Measurements from ENCODE around the gene UGT2B28. TPM values are rescaled to one million over a fixed set of nuclear protein-coding genes. Genes with fewer than 3 reads are reported as not detected.
"Not testable (repeated sequence)": the region's sequence is repeated elsewhere in the genome, so short reads cannot be mapped to it uniquely, and the experiment has no call there.

Gene UGT2B28
- not detected for total RNA-seq

- H3K27me3 ChIP-seq; H3K27ac ChIP-seq; H3K4me3 ChIP-seq; H3K36me3 ChIP-seq; DNase-seq; intact Hi-C loops (cut with DNase I); H3K4me1 ChIP-seq; H3K9me3 ChIP-seq: not testable (repeated sequence)
- WGBS, 2 donors = 54 to 65% methylated on average over 4 of the region's 4 CpGs
Observed at GRCh38 chr4:69280081-69280480, at the start of gene UGT2B28. Gene UGT2B28, plus strand, starts transcription at chr4:69280475. Its CDS starts 26 bp downstream, at chr4:69280501.

GRCh38 chr4:69239092-69239491, 41.2 kb upstream of the UGT2B28 start:
- DNase-seq = no peak
- intact Hi-C loops (cut with DNase I) = no loop called here
- TF ChIP-seq POLR2A (IDR thresholded peaks at IDR 0.05) (no peak), CTCF (IDR thresholded peaks at IDR 0.05) (no peak)
- H3K27ac ChIP-seq = no peak overlapping the region
- no peaks in the 10 kb centered on the region for H3K4me1 ChIP-seq
- H3K27me3 ChIP-seq = no peaks in the 10 kb centered on the region
- no peaks in the 10 kb centered on the region for H3K9me3 ChIP-seq
- 70 to 79% methylated on average over 2 of the region's 2 CpGs for WGBS, 2 donors
- no peak overlapping the region for H3K4me3 ChIP-seq
- no peaks in the 10 kb centered on the region for H3K36me3 ChIP-seq

- intact Hi-C loops (cut with DNase I) = no loop called here
- 41 to 45% methylated on average over 6 of the region's 6 CpGs for WGBS, 2 donors
Observed at GRCh38 chr4:69239557-69240168, 40.6 kb upstream of the UGT2B28 start.

GRCh38 chr4:69240787-69241186, 39.5 kb upstream of the UGT2B28 start:
- H3K27ac ChIP-seq; intact Hi-C loops (cut with DNase I); H3K36me3 ChIP-seq; H3K27me3 ChIP-seq; H3K4me1 ChIP-seq; DNase-seq; H3K4me3 ChIP-seq; H3K9me3 ChIP-seq: not testable (repeated sequence)
- WGBS, 2 donors = 79 to 80% methylated on average over 3 of the region's 3 CpGs

More at GRCh38 chr4:69239557-69240168, 40.6 kb upstream of the UGT2B28 start:
- Histone ChIP-seq H3K9me3 (no peaks in the 10 kb centered on the region), H3K27me3 (no peaks in the 10 kb centered on the region), H3K27ac (no peak overlapping the region), H3K36me3 (no peaks in the 10 kb centered on the region), H3K4me1 (no peaks in the 10 kb centered on the region), H3K4me3 (no peak overlapping the region)
- TF ChIP-seq POLR2A (IDR thresholded peaks at IDR 0.05) (no peak), CTCF (IDR thresholded peaks at IDR 0.05) (no peak)
- no peak for DNase-seq

GRCh38 chr4:69241746-69242145, 38.5 kb upstream of the UGT2B28 start:
- intact Hi-C loops (cut with DNase I); H3K27ac ChIP-seq; DNase-seq; H3K36me3 ChIP-seq; H3K4me1 ChIP-seq; H3K9me3 ChIP-seq; H3K27me3 ChIP-seq; H3K4me3 ChIP-seq: not testable (repeated sequence)
- WGBS, 2 donors = 62 to 66% methylated on average over 2 of the region's 2 CpGs

GRCh38 chr4:69242562-69243240, 37.6 kb upstream of the UGT2B28 start:
- 65 to 71% methylated on average over 3 of the region's 3 CpGs for WGBS, 2 donors

GRCh38 chr4:69250884-69251283, 29.4 kb upstream of the UGT2B28 start:
- H3K36me3 ChIP-seq; DNase-seq; H3K4me1 ChIP-seq; H3K27me3 ChIP-seq; H3K4me3 ChIP-seq; H3K27ac ChIP-seq; H3K9me3 ChIP-seq; intact Hi-C loops (cut with DNase I): not testable (repeated sequence)
- WGBS, 2 donors = 77 to 96% methylated on average over 2 of the region's 2 CpGs

More at GRCh38 chr4:69242562-69243240, 37.6 kb upstream of the UGT2B28 start:
- DNase-seq; H3K4me3 ChIP-seq; H3K4me1 ChIP-seq; H3K27ac ChIP-seq; H3K36me3 ChIP-seq; H3K9me3 ChIP-seq; H3K27me3 ChIP-seq; intact Hi-C loops (cut with DNase I): not testable (repeated sequence)

GRCh38 chr4:69253147-69253772, 27.0 kb upstream of the UGT2B28 start:
- H3K4me3 ChIP-seq; H3K4me1 ChIP-seq; H3K27me3 ChIP-seq; H3K27ac ChIP-seq; DNase-seq; H3K36me3 ChIP-seq; H3K9me3 ChIP-seq; intact Hi-C loops (cut with DNase I): not testable (repeated sequence)
- 29 to 46% methylated on average over 3 of the region's 3 CpGs for WGBS, 2 donors

GRCh38 chr4:69268612-69269011, 11.7 kb upstream of the UGT2B28 start:
- H3K4me3 ChIP-seq; DNase-seq; H3K9me3 ChIP-seq; H3K27ac ChIP-seq; H3K4me1 ChIP-seq; H3K36me3 ChIP-seq; H3K27me3 ChIP-seq; intact Hi-C loops (cut with DNase I): not testable (repeated sequence)
- 89 to 96% methylated on average over 4 to 5 of the region's 7 CpGs for WGBS, 2 donors

- H3K9me3 ChIP-seq; H3K27me3 ChIP-seq; intact Hi-C loops (cut with DNase I); H3K36me3 ChIP-seq; H3K4me3 ChIP-seq; H3K27ac ChIP-seq; DNase-seq; H3K4me1 ChIP-seq: not testable (repeated sequence)
- 58 to 78% methylated on average over 4 of the region's 4 CpGs for WGBS, 2 donors
Observed at GRCh38 chr4:69296356-69296755, 16.1 kb downstream of the UGT2B28 start.

GRCh38 chr4:69308426-69309033, 28.3 kb downstream of the UGT2B28 start:
- H3K4me1 ChIP-seq; H3K27me3 ChIP-seq; H3K4me3 ChIP-seq; H3K36me3 ChIP-seq; H3K27ac ChIP-seq; intact Hi-C loops (cut with DNase I); DNase-seq; H3K9me3 ChIP-seq: not testable (repeated sequence)
- WGBS, 2 donors = 78 to 83% methylated on average over 5 of the region's 5 CpGs
